Adrenal gland (tissue), 5 donors: ENCODE measurements around the gene SPTB.

Experiments
- CTCF ChIP-seq, 6 experiments: fragments of 450-650 bp in 4 of 6; fragments of 200-600 bp in 2 of 6; sonication (generic) in 1 of 6; IDR thresholded peaks; 1 replicate in 5 of 6; 2 replicates in 1 of 6; pipeline versions ENCODE4 v1.5.1 to v1.8.0; 2016 to 2021; ENCODE audit warnings: antibody characterized with exemption in 6 of 6, mild to moderate bottlenecking in 2 of 6, moderate library complexity in 1 of 6
- POLR2A ChIP-seq, 2 donors: fragments of 450-650 bp; IDR thresholded peaks; one replicate each; pipeline ENCODE4 v1.6.1; 2017; ENCODE audit warnings: antibody characterized with exemption in 2 of 2, mild to moderate bottlenecking in 2 of 2, moderate library complexity in 1 of 2
- donor health status: DM: no; HTN: no; CAD: no.

GRCh38 chr14:64796369-64796768 lies 83.3 kb downstream of the SPTB start:
- TF ChIP-seq CTCF (IDR thresholded peaks at IDR 0.05) (no peak), POLR2A (IDR thresholded peaks at IDR 0.05) (no peak)
